Middle frontal gyrus (tissue), 1 donor: Measurements from ENCODE around the gene UMPS.
"Not testable (repeated sequence)": the region's sequence is repeated elsewhere in the genome, so short reads cannot be mapped to it uniquely, and the experiment has no call there.

Experiments
- DNase-seq: peaks from one replicate; pipeline ENCODE4 v3.0.0-alpha.2; 2015; ENCODE audit warnings: low spot score; ENCODE audit errors: extremely low spot score

UMPS gene

GRCh38 chr3:124707223-124707622, 23.0 kb upstream of the UMPS start:
- not testable (repeated sequence) for DNase-seq

GRCh38 chr3:124707656-124708062, 22.6 kb upstream of the UMPS start:
- no peak for DNase-seq

GRCh38 chr3:124714223-124714853, 15.9 kb upstream of the UMPS start:
- no peak for DNase-seq

- DNase-seq, result no peak
These were observed 7.7 kb upstream of the UMPS start for GRCh38 chr3:124722589-124722988.

GRCh38 chr3:124730941-124731297, 667 bp downstream of the UMPS start:
- no peak for DNase-seq

GRCh38 chr3:124731760-124732159, 1.5 kb downstream of the UMPS start:
- no peak for DNase-seq

- DNase-seq, result no peak
These were observed 10.8 kb downstream of the UMPS start for GRCh38 chr3:124741027-124741426.

- DNase-seq, result no peak
These were observed 15.5 kb downstream of the UMPS start for GRCh38 chr3:124745756-124746155.

GRCh38 chr3:124747111-124747981, 17.1 kb downstream of the UMPS start:
- no peak for DNase-seq

- DNase-seq, result no peak
These were observed 18.4 kb downstream of the UMPS start for GRCh38 chr3:124748560-124749198.

GRCh38 chr3:124749877-124750276, 19.6 kb downstream of the UMPS start:
- DNase-seq, result not testable (repeated sequence)

GRCh38 chr3:124751501-124751900, 21.2 kb downstream of the UMPS start:
- no peak for DNase-seq

GRCh38 chr3:124752051-124752450, 21.8 kb downstream of the UMPS start:
- no peak for DNase-seq

- not testable (repeated sequence) for DNase-seq
These were observed 27.7 kb downstream of the UMPS start for GRCh38 chr3:124757926-124758325.

GRCh38 chr3:124758851-124759635, 28.8 kb downstream of the UMPS start:
- no peak for DNase-seq

GRCh38 chr3:124759666-124760401, 29.6 kb downstream of the UMPS start:
- DNase-seq, result no peak

- DNase-seq, result no peak
These were observed 30.3 kb downstream of the UMPS start for GRCh38 chr3:124760601-124761000.

- peak; percentile 87 for DNase-seq
These were observed 31.1 kb downstream of the UMPS start for GRCh38 chr3:124761250-124761796.

GRCh38 chr3:124761935-124762660, 31.8 kb downstream of the UMPS start:
- no peak for DNase-seq

GRCh38 chr3:124762661-124763011, 32.4 kb downstream of the UMPS start:
- DNase-seq, result no peak
